Stimulated activated CD4-positive, alpha-beta T cell treated with anti-CD3 and anti-CD28 coated beads, Interleukin-1b, Interleukin-23, amount 100 ng/mL, for 24 hours (primary cell): Measurements from ENCODE around the gene LUC7L3.

ENCODE experiments used
- DNase-seq, 4 experiments: peaks; one replicate each; pipeline ENCODE4 v3.0.0-alpha.2; 2020; ENCODE audit warnings: low read depth in 4 of 4, low spot score in 1 of 4

The LUC7L3 gene

DNA sequence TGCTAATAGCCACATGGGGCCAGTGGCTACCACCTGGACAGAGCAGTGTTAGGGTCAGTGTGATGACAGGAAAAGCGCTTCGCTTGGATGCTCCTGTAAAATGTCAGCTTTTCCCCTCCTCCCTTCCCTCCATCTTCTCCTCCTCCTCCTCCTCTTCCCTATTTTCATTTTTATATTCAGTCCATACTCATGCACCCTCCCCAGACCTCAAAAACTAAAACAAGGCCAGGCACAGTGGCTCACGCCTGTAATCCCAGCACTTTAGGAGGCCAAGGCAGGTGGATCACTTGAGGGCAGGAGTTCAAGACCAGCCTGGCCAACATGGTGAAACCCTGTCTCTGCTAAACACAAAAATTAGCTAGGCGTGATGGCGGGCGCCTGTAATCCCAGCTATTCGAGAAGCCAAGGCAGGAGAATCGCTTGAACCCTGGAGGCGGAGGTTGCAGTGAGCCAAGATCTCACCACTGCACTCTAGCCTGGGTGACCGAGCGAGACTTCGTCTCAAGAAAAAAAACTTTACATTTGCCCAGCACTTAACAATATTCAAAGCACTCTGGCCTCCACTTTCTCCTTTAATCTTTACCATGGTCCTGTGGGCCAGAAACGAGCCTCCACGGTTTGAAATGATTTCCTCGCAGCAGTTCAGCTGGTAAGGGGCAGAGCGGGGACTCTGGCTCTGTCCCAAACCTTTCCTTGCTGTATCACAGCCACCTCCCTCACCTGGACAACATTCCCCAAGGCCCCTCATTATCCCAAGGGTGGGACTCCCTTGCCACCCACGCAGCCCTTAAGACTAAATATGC lies 33.5 kb upstream of the LUC7L3 start:
- no peak for DNase-seq

DNA sequence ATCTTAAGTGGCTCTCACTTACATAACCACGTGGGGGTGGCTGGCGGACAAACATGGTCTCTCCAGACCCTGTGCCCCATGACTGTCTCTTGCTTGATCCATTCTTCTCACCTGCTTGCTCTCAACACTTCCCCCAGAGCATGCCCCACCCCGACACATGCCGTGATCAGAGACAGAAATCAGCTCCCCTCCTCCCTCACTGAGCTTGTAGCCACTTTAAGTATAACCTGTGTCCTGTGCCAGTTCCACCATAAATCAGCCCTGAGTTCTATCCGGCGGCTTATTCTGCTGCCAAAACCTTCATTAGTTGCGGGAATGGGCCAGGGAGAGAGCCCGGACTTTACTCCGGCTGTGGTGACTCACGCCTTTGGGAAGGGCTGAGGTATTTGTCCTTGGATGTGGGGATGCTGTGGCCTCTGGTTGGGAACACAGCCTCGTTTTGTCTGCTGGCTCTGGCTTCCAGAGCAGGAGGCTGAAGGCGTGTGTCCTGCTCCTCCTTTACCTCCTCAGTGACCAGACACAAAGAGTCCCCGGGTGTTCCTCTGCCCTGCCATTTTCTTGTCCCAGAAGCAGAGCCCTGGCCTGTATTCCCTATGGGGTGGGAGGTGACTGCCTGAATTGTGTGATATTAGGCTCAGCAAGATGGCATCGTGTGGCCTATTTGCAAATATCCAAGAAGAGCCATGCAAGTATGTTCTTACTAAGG lies 32.8 kb upstream of the LUC7L3 start:
- DNase-seq, result no peak

- no peak for DNase-seq
These were observed 32.0 kb upstream of the LUC7L3 start for GRCh38 chr17:50687200-50688066.

DNA sequence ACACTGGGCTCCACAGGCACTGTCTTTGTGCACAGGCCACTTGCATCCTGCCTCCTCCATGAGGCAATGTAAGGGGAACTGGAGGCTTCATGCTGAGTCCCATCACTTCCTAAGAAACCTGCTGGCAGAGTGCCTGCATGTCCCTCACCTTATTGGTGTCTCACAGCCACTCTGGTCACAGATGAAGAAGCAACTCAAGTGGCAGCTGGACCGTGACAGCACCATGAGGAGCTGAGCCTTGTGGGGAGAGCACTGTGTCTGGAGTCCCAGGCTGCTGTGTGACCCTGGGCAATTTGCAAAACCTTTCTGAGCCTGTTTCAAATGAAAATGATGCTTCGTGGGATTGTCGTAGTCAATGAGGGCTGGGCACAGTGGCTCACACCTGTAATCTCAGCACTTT lies 31.2 kb upstream of the LUC7L3 start:
- no peak for DNase-seq

DNA sequence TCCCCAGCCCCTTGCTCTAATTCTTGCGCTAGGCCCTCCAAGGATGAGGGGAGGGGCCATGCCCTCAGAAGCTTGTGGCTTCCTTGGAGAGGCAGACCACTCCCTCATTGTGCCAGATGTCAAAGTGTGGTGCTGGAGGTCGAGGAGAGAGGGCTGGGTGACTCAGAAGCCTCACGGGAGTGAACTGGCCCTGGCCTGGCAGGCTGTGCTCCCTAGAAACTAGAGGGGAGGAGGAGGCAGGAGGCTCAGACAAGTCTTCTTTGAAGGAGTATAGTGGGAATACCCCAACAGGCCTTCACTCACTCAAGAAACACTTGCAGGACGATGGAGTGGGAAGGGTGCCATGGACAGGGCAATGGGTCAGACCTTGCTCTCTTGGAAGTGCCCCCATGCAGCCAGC lies 30.2 kb upstream of the LUC7L3 start:
- no peak for DNase-seq

- DNase-seq, result no peak
These were observed 29.2 kb upstream of the LUC7L3 start for GRCh38 chr17:50689956-50690886.

GRCh38 chr17:50690887-50691549 lies 28.4 kb upstream of the LUC7L3 start:
- no peak for DNase-seq

DNA sequence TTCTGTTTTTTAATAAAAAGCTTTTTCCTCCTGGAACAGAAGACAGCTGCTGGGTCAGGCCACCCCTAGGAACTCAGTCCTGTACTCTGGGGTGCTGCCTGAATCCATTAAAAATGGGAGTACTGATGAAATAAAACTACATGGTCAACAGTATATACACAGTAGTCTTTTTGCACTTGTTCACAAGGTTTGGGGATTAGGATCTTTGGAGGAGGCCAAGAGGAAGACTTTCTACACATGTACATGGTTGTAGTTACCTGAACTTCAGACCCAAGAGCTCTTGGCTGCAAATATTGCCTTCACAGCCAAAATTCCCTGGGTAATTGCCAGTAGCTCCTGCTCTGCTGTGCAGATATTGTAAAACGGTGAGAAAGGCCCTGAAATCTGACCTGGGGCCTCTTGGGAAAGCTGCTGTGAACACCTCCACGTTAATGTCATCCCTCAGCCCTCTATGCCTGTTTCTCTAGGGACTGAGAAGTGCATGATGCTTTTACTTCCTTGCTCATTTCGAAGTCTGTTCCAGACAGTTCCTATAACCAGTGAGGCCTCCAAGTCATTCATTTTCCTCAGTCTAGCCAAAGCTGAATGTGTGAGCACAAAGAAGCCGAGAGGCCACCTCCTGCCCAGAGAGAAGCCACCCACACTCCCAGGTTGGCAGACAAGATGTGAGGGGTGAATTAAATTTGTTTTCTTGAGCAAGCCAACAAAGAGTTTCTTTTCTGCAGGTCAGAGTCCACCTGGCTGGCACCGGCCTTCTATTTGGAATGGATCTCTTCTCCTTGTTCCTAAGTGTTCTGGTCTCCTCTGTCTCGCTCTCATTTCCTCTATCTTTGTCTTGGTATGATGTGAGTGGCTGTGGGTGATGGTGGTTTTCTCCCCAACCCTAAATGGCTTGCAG lies 27.6 kb upstream of the LUC7L3 start:
- no peak for DNase-seq

- no peak for DNase-seq
These were observed 26.9 kb upstream of the LUC7L3 start for GRCh38 chr17:50692448-50693035.

GRCh38 chr17:50693036-50693682 lies 26.2 kb upstream of the LUC7L3 start:
- no peak for DNase-seq

DNA sequence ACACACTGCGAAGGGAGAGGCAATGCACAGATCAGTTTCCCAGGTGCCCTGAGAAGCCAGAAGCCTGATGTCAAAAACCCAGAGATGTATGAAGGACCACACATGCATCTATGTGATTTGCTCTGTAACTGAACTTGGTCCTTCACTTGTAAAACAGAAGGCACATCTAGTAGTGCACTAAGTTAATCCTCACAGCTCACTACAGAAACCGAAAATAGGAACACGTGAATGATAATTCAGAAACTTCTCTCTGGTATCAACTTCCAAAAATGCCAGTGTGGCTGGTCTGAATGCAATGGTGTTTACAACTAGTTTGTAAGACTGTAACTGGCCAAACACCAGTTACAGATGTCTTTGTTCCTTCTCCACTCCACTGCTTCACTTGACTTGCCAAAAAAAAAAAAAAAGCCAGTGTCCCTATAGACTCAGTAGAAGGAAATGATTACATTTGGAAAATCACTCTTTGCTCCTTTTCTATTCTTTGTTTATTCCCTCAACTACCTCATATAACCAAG lies 23.0 kb upstream of the LUC7L3 start:
- no peak for DNase-seq

DNA sequence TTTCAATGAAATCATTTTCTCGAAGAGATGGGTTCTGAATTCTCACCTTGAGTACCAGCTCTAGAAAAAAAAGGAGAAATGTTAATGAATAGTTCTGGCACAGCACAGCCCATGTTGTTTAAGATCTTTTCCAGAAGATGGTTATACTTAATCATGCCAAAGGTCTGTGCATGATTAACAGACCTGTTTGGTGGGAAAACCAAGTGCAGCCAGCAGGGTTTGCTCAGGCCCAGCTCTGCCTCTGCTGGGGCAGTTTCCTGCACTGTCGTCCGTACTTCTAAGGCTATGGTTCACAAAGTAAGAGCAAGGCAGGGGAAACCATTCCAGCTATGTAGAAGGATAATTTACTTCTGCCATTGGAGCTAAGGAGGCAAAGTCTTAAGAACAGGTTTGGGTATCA lies 22.3 kb upstream of the LUC7L3 start:
- no peak for DNase-seq

DNA sequence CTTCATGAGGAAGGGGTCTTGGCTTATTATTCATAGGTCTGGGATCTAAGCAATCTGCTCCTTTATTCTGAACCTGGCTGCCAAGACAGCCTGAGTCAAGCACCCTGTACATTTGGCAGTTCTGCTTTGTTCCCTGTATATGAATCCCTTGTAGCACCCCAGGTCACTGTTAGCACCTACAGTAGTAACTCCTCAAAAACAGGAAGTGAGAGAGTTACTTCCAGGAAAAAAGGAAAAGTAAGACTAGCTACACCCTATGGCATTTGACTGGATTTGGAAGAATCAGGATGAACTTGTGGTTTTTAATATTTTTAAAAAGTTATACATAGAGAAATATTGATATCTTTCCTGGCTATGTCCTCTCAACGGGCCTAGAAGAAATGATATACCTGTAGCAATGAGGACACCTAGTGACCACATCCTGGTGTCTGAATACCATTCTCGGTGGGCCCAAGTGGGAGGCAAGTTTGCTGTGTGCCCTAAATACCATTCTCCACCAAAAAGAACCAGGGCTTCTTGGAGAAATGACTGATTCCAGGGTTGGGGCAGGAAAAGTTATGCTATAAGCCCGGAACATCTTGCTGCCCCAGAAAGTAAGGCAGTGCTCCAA lies 21.6 kb upstream of the LUC7L3 start:
- no peak for DNase-seq

DNA sequence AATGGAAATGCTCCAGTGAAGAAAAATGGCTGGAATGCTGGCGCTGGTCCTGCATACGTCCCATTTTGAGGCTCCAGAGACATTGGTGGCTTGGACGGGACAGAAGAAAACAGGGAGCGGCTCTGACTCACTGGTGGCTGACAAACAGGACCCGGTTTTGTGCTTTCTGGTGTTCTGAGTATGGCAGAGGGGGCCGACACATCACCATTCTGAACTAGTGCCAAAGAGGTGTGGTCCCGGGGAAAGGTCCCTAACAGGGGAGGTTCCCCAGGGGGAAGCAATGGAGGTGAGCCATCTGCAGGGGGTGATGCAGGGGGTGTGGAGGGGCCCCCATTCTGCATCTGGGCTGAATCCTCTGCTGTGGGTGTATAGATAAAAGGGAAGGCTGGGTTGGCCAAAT lies 20.0 kb upstream of the LUC7L3 start:
- DNase-seq, result no peak

- no peak for DNase-seq
These were observed 16.2 kb upstream of the LUC7L3 start for GRCh38 chr17:50703162-50703561.

- peak; percentile 75 to 87 (median 83) for DNase-seq
These were observed 11.9 kb upstream of the LUC7L3 start, which contains the start of gene ANKRD40 for GRCh38 chr17:50707289-50708049. Gene ANKRD40, minus strand, starts transcription at chr17:50707914. Its CDS starts 260 bp downstream, at chr17:50707654.
